GM12878 (cell line): Measurements from ENCODE around the gene NFAT5. TPM values are rescaled to one million over a fixed set of nuclear protein-coding genes. Genes with fewer than 3 reads are reported as not detected.

Experiments used
- ATAC-seq: fragments of 200-7000 bp; cut with Tn5 transposase; 3 replicates; pipeline ENCODE4 v1.9.1; 2020; ENCODE audit warnings: mild to moderate bottlenecking, moderate library complexity
- BruUV-seq: library from RNA; stranded (reverse); fragments of 400-500 nt; replicated peaks from 2 replicates; lab custom pipeline; 2021; lab: Mats Ljungman, UMichigan
- CTCF ChIA-PET: fragments of 300-600 bp; sonication (Branson Sonifier 250); formaldehyde crosslinking; extraction: SDS; loops from one replicate; lab custom pipeline; 2021; ENCODE audit warnings: inconsistent platforms; lab: Yijun Ruan, JAX
- POLR2A ChIA-PET: fragments of 350-600 bp; formaldehyde crosslinking; extraction: SDS; loops from one replicate; lab custom pipeline; 2021; ENCODE audit warnings: inconsistent platforms; lab: Charles Lee
- RAD21 ChIA-PET: fragments of 300-600 bp; sonication (Branson Sonifier 250); formaldehyde crosslinking; loops from one replicate; lab custom pipeline; 2023; ENCODE audit warnings: antibody characterized with exemption; ENCODE audit not compliant: unreplicated experiment; lab: Charles Lee
- SMC1A ChIA-PET: fragments of 300-600 bp; sonication (Branson Sonifier 250); formaldehyde crosslinking; loops from one replicate; lab custom pipeline; 2023; ENCODE audit not compliant: unreplicated experiment, uncharacterized antibody; lab: Charles Lee
- DNase-seq: peaks from one replicate; pipeline ENCODE4 v3.0.0-alpha.2; 2011; ENCODE audit warnings: low read depth, low spot score
- FAIRE-seq: peaks from 3 replicates; lab custom pipeline; 2011; peaks lifted over from hg19 to GRCh38; lab: Jason Lieb, UNC
- H2AFZ ChIP-seq: 2 replicates; pipeline ENCODE4 v1.6.0; 2011; ENCODE audit warnings: low read depth, low read length, control low read depth; ENCODE audit not compliant: control insufficient read depth
- H3K27ac ChIP-seq: 2 replicates; pipeline ENCODE4 v1.5.1; 2011; ENCODE audit warnings: control low read depth; ENCODE audit not compliant: control insufficient read depth, insufficient read depth
- H3K27me3 ChIP-seq, 2 experiments: replicated peaks in 1 of 2; 2 replicates each; pipeline versions ENCODE4 v1.6.0 to v1.6.1; 2011; ENCODE audit warnings: low read length in 1 of 2; ENCODE audit not compliant: control insufficient read depth in 2 of 2, insufficient read depth in 2 of 2
- H3K36me3 ChIP-seq, 2 experiments: 2 replicates each; pipeline ENCODE4 v1.5.1; 2011; ENCODE audit warnings: low read length in 1 of 2; ENCODE audit not compliant: control insufficient read depth in 2 of 2, insufficient read depth in 2 of 2
- H3K4me1 ChIP-seq: 2 replicates; pipeline ENCODE4 v1.6.1; 2011; ENCODE audit warnings: mild to moderate bottlenecking, low read length, moderate library complexity, mixed read lengths; ENCODE audit not compliant: control insufficient read depth, insufficient read depth
- H3K4me2 ChIP-seq: 2 replicates; pipeline ENCODE4 v1.6.0; 2011; ENCODE audit warnings: control low read depth; ENCODE audit not compliant: control insufficient read depth, insufficient read depth
- H3K4me3 ChIP-seq: fragments of 200-600 bp; sonication (generic); 2 replicates; pipeline ENCODE4 v1.5.1; 2016
- H3K79me2 ChIP-seq: 2 replicates; pipeline ENCODE4 v1.6.0; 2011; ENCODE audit warnings: low read length; ENCODE audit not compliant: control insufficient read depth, insufficient read depth
- H3K9ac ChIP-seq: 2 replicates; pipeline ENCODE4 v1.8.0; 2011; ENCODE audit warnings: low read length, control low read depth, mixed read lengths; ENCODE audit not compliant: control insufficient read depth, insufficient read depth
- H3K9me3 ChIP-seq: replicated peaks from 3 replicates; pipeline ENCODE4 v1.5.1; 2011; ENCODE audit warnings: mild to moderate bottlenecking, low read length; ENCODE audit not compliant: control insufficient read depth, insufficient read depth
- H4K20me1 ChIP-seq: 2 replicates; pipeline ENCODE4 v1.6.0; 2011; ENCODE audit not compliant: control insufficient read depth, insufficient read depth
- E2F8 ChIP-seq: fragments of 450-650 bp; IDR thresholded peaks from 2 replicates; pipeline ENCODE4 v1.6.1; 2018; ENCODE audit warnings: mild to moderate bottlenecking, low read depth, moderate library complexity; ENCODE audit not compliant: partially characterized antibody
- IKZF1 ChIP-seq: fragments of 450-650 bp; conservative IDR thresholded peaks from 2 replicates; pipeline ENCODE4 v1.6.1; 2017; ENCODE audit warnings: antibody characterized with exemption, mild to moderate bottlenecking
- SMARCA5 ChIP-seq: fragments of 450-650 bp; IDR thresholded peaks from 2 replicates; pipeline ENCODE4 v1.6.1; 2017; ENCODE audit warnings: mild to moderate bottlenecking
- ZNF622 ChIP-seq: fragments of 450-650 bp; IDR thresholded peaks from 2 replicates; pipeline ENCODE4 v1.6.1; 2017; ENCODE audit warnings: mild to moderate bottlenecking, inconsistent platforms
- WGBS: methylation state at CpG from one replicate; pipeline ENCODE4 v1.1.6; 2016; ENCODE audit warnings: low lambda C conversion rate; ENCODE audit not compliant: insufficient replicate concordance, insufficient coverage; ENCODE audit errors: missing lambda C conversion rate; 5-methylcytosine and 5-hydroxymethylcytosine counted together
- in situ Hi-C: fragments of 300-500 bp; cut with MboI; formaldehyde crosslinking; loops from 9 replicates; pipeline ENCODE4 v1.14.3; 2018; ENCODE audit warnings: mixed read lengths
- intact Hi-C: fragments of 100-400 bp; cut with micrococcal nuclease; formaldehyde crosslinking; loops from one replicate; pipeline ENCODE4 v1.14.2; 2022; ENCODE audit not compliant: unreplicated experiment
- polyA plus RNA-seq, 11 experiments: library from polyadenylated mRNA; depleted of rRNA in 4 of 11; unstranded in 6 of 11; stranded (reverse) in 5 of 11; fragments of >200 nt; fragmentation: Nextera tagmentation in 4 of 11; fragmentation: Illumina TruSeq in 1 of 11; extraction: Ambion mirVana in 4 of 11; extraction: Trizol in 1 of 11; gene quantifications; 1 replicate in 1 of 11; 2 replicates in 10 of 11; pipeline versions ENCODE4 v1.2.1 to v1.2.3, GENCODE V29; 2011 to 2016; ENCODE audit warnings: inconsistent platforms in 2 of 11, missing spikeins in 2 of 11, low read depth in 1 of 11
- total RNA-seq, 4 experiments: library from RNA; depleted of rRNA in 3 of 4; stranded (reverse); fragments of >200 nt in 3 of 4; fragmentation: Illumina TruSeq in 1 of 4; extraction: Trizol in 1 of 4; gene quantifications; 2 replicates each; pipeline versions ENCODE4 v1.2.1 to v1.2.3, GENCODE V29; 2013 to 2021
- TF ChIP-seq, protein P1 (sequence below): fragments of 450-650 bp; IDR thresholded peaks from 2 replicates; pipeline ENCODE4 v1.6.1; 2017; ENCODE audit warnings: borderline replicate concordance
- TF ChIP-seq, protein P2 (sequence below): IDR thresholded peaks from 2 replicates; pipeline ENCODE4 v1.6.1; 2012; ENCODE audit warnings: improper control_type of control experiment, low read depth, low read length; ENCODE audit not compliant: insufficient replicate concordance
- TF ChIP-seq, protein P3 (sequence below): fragments of 150-350 bp; IDR thresholded peaks from 2 replicates; pipeline ENCODE4 v1.6.1; 2016; ENCODE audit warnings: low read depth, low read length
- TF ChIP-seq, protein P4 (sequence below): IDR thresholded peaks from 2 replicates; pipeline ENCODE4 v1.6.1; 2011; ENCODE audit warnings: borderline replicate concordance, low read depth, mild to moderate bottlenecking, moderate library complexity, low read length; ENCODE audit not compliant: insufficient read depth, poor library complexity, severe bottlenecking

The NFAT5 gene
- total and polyA plus RNA-seq, 10 of the 15 experiments (the other 5 are each of a cell fraction or from before 2014, with no cell fraction given): 0.58 to 31.5 (median 12.7) TPM

- Histone ChIP-seq H3K27me3 (no peaks in the 10 kb centered on the region), H3K79me2 (no peaks in the 10 kb centered on the region), H3K4me1 (peaks cover 5% of the 10 kb centered on the region), H3K9me3 (no peaks in the 10 kb centered on the region; the same call in 2 of the 3 replicates), H2AFZ (no peak overlapping the region), H3K4me3 (no peak overlapping the region), H3K27ac (no peak overlapping the region), H3K4me2 (no peak overlapping the region), H3K9ac (no peak overlapping the region), H3K36me3 (no peaks in the 10 kb centered on the region), H4K20me1 (no peaks in the 10 kb centered on the region)
- ChIA-PET SMC1A (interaction anchor here (1.0 to 1.9 kb wide), 8 partner anchors 9 to 162 kb away, joined by 3 to 8 read pairs (median 4); no protein-coding TSS in a partner anchor), POLR2A (interaction anchor here (0.9 kb wide), 1 partner anchor 16 kb away, joined by 4 read pairs; no protein-coding TSS in a partner anchor), CTCF (interaction anchor here (0.6 to 1.0 kb wide), 3 partner anchors 63 to 247 kb away, joined by 3 to 4 read pairs (median 4); no protein-coding TSS in a partner anchor), RAD21 (interaction anchor here (1.7 kb wide), 1 partner anchor 87 kb away, joined by 4 read pairs; no protein-coding TSS in a partner anchor)
- 93% methylated on average over 2 of the region's 2 CpGs for WGBS
- FAIRE-seq (no peak), ATAC-seq (no peak), DNase-seq (no peak)
- in situ Hi-C loops: no loop called here
- BruUV-seq: no TSS peak
- intact Hi-C loops: no loop called here
- no peak for TF ChIP-seq ZNF622
- TF ChIP-seq, protein P1, sequence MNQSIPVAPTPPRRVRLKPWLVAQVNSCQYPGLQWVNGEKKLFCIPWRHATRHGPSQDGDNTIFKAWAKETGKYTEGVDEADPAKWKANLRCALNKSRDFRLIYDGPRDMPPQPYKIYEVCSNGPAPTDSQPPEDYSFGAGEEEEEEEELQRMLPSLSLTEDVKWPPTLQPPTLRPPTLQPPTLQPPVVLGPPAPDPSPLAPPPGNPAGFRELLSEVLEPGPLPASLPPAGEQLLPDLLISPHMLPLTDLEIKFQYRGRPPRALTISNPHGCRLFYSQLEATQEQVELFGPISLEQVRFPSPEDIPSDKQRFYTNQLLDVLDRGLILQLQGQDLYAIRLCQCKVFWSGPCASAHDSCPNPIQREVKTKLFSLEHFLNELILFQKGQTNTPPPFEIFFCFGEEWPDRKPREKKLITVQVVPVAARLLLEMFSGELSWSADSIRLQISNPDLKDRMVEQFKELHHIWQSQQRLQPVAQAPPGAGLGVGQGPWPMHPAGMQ: no peak
- TF ChIP-seq, protein P2, sequence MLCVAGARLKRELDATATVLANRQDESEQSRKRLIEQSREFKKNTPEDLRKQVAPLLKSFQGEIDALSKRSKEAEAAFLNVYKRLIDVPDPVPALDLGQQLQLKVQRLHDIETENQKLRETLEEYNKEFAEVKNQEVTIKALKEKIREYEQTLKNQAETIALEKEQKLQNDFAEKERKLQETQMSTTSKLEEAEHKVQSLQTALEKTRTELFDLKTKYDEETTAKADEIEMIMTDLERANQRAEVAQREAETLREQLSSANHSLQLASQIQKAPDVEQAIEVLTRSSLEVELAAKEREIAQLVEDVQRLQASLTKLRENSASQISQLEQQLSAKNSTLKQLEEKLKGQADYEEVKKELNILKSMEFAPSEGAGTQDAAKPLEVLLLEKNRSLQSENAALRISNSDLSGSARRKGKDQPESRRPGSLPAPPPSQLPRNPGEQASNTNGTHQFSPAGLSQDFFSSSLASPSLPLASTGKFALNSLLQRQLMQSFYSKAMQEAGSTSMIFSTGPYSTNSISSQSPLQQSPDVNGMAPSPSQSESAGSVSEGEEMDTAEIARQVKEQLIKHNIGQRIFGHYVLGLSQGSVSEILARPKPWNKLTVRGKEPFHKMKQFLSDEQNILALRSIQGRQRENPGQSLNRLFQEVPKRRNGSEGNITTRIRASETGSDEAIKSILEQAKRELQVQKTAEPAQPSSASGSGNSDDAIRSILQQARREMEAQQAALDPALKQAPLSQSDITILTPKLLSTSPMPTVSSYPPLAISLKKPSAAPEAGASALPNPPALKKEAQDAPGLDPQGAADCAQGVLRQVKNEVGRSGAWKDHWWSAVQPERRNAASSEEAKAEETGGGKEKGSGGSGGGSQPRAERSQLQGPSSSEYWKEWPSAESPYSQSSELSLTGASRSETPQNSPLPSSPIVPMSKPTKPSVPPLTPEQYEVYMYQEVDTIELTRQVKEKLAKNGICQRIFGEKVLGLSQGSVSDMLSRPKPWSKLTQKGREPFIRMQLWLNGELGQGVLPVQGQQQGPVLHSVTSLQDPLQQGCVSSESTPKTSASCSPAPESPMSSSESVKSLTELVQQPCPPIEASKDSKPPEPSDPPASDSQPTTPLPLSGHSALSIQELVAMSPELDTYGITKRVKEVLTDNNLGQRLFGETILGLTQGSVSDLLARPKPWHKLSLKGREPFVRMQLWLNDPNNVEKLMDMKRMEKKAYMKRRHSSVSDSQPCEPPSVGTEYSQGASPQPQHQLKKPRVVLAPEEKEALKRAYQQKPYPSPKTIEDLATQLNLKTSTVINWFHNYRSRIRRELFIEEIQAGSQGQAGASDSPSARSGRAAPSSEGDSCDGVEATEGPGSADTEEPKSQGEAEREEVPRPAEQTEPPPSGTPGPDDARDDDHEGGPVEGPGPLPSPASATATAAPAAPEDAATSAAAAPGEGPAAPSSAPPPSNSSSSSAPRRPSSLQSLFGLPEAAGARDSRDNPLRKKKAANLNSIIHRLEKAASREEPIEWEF: no peak
- TF ChIP-seq IKZF1: no peak
- no peak for TF ChIP-seq SMARCA5
- TF ChIP-seq, protein P3, sequence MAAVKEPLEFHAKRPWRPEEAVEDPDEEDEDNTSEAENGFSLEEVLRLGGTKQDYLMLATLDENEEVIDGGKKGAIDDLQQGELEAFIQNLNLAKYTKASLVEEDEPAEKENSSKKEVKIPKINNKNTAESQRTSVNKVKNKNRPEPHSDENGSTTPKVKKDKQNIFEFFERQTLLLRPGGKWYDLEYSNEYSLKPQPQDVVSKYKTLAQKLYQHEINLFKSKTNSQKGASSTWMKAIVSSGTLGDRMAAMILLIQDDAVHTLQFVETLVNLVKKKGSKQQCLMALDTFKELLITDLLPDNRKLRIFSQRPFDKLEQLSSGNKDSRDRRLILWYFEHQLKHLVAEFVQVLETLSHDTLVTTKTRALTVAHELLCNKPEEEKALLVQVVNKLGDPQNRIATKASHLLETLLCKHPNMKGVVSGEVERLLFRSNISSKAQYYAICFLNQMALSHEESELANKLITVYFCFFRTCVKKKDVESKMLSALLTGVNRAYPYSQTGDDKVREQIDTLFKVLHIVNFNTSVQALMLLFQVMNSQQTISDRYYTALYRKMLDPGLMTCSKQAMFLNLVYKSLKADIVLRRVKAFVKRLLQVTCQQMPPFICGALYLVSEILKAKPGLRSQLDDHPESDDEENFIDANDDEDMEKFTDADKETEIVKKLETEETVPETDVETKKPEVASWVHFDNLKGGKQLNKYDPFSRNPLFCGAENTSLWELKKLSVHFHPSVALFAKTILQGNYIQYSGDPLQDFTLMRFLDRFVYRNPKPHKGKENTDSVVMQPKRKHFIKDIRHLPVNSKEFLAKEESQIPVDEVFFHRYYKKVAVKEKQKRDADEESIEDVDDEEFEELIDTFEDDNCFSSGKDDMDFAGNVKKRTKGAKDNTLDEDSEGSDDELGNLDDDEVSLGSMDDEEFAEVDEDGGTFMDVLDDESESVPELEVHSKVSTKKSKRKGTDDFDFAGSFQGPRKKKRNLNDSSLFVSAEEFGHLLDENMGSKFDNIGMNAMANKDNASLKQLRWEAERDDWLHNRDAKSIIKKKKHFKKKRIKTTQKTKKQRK: no peak
- no peak for TF ChIP-seq E2F8
- TF ChIP-seq, protein P4, sequence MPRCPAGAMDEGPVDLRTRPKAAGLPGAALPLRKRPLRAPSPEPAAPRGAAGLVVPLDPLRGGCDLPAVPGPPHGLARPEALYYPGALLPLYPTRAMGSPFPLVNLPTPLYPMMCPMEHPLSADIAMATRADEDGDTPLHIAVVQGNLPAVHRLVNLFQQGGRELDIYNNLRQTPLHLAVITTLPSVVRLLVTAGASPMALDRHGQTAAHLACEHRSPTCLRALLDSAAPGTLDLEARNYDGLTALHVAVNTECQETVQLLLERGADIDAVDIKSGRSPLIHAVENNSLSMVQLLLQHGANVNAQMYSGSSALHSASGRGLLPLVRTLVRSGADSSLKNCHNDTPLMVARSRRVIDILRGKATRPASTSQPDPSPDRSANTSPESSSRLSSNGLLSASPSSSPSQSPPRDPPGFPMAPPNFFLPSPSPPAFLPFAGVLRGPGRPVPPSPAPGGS: no peak
These were observed 6.6 kb upstream of the NFAT5 start for GRCh38 chr16:69559164-69559563.
